ENCODE data around the gene LRRC8A.
"Not testable (repeated sequence)": the region's sequence is repeated elsewhere in the genome, so short reads cannot be mapped to it uniquely, and the experiment has no call there.

LRRC8A gene

DNA sequence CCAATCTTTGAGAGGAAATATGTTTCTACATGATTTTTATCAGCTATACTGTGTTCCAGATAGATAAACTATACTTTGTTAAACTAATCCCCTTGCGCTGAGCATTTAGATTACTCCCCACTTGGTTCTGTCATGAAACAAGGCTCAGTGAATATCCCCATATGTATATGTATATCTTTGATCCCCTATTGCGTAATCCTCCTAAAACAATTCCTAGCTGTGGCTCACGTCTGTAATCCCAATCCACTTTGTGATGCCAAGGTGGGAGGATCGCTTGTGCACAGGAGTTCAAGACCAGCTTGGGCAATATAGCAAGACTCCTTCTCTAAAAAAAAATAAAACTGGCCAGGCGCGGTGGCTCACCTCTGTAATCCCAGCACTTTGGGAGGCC, 41.6 kb downstream of the LRRC8A start:
- no peak for DNase-seq

DNA sequence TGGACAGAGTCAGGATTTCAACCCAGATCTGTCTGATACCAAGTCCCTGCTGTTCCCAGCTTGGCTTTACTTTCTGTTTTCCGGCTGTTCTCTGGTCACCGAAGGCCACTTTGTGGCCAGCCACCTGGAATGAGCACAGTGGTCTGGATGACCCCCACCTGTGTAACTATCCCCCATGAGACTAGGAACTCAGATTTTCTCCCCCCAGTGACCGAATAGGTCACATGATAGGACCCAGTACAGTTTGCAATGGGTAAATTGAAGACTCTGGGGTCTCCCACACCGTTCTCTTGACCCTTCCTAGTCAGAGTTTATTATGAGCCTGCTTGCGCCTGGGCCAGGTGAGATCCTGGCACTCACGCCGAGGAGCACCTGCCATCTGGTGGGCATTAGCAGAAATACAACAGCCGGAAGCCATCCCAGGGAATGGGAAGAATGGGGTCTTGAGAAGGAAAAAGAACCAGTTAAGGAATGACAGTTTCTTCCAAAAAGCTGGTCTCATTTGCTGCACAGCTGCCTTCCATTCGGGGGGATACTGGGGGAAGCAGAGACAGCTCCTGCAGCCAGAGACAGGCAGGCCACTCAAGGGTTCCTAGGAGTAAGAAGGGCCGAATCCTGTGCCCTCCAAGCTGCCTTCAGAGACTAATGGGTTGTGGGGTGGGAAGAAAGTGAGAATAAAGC, 45.9 kb downstream of the LRRC8A start:
- peak; percentile 60 for DNase-seq

DNA sequence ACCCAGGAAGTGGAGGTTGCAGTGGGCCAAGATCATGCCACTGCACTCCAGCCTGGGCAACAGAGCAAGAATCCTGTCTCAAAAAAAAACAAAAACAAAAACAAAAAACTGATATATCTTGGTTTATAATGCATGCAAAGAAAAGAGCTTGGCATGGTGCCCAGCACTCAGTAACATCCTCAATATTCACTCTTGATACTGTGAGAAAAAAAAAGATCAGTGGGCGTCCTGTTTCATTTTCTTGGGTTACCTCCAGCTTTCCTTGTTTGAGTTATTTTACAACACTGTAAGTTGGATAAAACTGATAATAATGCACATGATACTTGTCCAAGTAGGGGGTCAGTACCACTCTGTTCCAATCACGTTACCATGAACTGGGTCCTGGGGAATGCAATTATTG, 46.7 kb downstream of the LRRC8A start:
- DNase-seq, result no peak

DNA sequence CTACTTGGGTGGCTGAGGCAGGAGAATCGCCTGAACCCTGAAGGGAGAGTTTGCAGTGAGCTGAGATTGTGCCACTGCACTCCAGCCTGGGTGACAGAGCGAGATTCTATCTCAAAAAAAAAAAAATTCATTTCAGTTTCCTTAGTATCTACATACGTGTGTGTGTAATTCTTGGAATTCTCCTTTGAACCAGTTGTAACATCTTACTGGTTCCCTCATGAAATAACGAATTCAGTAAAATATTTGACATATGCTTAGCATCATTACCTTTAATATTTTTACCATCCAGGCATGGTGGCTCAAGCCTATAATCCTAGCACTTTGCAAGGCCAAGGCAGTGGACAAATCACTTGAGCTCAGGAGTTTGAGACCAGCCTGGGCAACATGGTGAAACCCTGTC, 47.6 kb downstream of the LRRC8A start:
- DNase-seq, result no peak

DNA sequence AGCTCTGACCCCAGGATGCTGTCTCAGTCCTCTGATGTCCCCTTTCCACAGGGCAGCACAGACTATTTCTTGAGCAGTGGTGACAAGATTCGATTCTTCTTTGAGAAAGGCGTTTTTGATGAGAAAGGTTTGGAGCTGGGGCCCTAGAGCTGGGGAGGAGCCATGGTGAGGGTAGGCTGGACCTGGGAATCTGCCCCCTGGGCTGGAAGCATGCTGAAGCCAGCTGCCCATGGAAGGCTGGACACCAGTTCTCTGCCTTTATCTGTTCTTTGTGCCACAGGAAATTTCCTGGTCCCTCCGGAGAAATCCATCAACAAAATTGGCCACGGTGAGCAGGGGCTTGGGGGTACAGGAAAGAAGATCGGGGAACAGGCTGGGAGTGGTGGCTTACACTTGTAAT, 51.8 kb downstream of the LRRC8A start:
- no peak for DNase-seq

DNA sequence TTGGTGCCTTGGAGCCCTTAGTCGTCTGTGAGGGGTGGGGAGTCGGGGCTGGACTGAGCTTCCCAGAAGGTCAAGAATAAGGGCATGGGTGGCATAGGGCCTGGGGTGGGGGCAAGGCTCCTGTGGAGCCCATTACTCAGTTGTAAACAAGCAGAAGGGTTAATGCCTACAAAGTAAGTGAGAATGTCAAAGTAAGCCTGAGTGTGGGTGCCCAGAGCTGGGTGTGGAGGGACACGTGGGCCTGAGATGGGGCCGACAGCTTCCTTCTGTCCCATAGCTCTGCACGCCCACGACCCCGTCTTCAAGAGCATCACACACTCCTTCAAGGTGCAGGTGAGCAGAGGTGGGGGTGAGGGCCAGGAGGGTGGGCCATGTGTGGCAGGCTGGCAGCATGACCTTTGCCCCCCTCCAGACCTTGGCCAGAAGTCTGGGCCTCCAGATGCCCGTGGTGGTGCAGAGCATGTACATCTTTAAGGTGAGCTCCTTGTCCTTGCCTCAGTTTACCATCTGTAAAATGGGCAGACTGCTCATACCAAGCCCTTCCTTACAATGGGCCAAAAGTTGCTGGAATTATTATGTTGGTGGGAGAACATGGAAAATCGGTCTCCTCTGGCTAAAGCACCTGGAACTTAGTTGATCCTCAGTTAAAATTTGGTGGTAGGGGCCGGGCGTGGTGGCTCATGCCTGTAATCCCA, 54.4 kb downstream of the LRRC8A start:
- no peak for DNase-seq

DNA sequence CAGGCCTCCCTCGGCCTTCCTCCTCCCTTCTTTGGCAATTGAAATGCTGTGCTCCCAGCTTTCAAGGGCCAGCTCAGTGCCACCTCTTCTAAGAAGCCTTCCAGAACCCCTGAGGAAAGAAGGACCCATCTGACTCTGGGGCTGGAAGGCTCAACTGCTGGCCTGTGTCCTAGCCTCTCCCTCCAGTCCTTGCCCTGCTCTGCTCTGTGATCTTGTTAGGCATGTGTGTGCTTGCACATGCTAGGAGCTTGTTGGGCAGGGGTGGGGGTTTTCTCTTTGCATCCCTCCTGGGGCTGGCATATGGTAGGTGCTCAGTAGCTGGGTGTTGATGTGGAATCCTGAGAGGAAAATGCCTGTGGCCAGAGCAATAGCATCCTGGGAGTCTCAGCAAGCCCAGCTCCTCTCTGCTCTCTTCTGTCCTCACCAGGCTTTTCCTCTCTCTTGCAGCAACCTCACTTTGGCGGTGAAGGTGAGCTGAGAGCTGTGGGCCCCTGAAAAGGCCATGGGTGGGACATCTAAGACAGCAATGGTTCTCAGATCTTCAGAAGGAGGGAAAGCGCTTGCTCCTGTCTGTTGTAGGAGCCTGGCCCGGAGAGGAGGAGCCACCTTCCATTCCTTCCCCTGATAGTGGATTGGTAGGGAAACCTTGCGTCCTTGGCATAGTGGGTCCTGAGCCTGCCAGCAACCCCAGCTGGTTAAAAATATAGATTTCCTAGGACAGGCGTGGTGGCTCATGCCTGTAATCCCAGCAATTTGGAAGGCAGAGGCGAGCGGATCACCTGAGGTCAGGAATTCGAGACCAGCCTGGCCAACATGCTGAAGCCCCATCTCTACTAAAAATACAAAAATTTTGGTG, 55.6 kb downstream of the LRRC8A start:
- no peak for DNase-seq

DNA sequence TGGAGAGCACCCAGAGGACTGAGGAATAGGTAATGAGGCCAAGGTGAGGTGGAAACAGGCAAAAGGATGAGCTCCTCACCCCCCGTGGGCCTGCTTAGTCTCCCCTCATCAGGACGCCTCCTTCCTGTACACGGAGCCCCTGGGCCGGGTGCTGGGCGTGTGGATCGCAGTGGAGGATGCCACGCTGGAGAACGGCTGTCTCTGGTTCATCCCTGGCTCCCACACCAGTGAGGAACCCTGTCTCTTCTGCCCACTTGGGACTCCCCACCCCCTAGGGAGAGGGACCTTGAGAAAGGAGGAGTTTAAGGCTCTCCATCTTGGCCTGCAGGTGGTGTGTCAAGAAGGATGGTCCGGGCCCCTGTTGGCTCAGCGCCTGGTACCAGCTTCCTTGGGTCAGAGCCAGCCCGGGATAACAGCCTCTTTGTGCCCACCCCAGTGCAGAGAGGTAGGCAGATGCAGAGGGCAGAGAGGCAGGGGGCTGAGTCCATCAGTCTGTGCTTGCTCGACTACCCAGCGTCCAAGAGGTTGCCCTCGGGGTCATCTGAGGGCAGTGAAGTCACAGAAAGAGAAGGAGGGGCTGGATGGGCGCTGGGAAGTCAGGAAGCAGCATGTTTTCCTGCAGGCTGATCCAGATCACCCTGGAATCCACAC, 58.5 kb downstream of the LRRC8A start:
- no peak for DNase-seq

DNA sequence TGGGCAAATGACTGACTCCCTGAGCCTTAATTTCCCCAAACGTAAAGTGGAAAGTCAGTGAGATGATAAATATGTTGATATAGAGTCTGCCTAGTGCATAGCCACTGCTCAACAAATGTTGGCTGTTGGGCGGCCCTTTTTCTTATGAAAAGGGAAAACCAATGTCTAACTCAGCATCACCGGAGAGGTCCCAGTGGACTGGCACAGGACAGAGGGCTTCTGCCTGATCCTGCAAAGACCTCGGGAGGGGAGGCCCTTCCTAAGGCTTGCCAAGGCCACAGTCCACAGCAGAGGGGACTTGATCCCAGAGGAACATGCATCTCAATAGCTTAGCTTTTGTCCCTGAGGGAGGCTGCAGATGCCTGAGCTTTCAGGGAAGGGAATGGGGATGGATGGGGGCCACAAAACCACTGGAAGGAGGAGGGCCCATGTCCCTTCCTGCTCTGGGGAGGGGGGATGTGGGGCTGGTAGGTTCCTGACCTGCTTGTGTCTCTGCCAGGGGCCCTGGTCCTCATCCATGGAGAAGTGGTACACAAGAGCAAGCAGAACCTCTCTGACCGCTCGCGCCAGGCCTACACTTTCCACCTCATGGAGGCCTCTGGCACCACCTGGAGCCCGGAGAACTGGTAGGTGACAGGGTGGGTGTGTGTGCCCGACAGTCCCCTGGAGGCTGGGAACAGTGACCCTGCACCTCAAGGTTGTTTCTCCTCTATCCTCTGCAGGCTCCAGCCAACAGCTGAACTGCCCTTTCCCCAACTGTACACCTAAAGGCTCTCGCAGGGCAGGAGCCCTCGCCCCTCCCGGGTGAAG, 59.2 kb downstream of the LRRC8A start:
- no peak for DNase-seq

DNA sequence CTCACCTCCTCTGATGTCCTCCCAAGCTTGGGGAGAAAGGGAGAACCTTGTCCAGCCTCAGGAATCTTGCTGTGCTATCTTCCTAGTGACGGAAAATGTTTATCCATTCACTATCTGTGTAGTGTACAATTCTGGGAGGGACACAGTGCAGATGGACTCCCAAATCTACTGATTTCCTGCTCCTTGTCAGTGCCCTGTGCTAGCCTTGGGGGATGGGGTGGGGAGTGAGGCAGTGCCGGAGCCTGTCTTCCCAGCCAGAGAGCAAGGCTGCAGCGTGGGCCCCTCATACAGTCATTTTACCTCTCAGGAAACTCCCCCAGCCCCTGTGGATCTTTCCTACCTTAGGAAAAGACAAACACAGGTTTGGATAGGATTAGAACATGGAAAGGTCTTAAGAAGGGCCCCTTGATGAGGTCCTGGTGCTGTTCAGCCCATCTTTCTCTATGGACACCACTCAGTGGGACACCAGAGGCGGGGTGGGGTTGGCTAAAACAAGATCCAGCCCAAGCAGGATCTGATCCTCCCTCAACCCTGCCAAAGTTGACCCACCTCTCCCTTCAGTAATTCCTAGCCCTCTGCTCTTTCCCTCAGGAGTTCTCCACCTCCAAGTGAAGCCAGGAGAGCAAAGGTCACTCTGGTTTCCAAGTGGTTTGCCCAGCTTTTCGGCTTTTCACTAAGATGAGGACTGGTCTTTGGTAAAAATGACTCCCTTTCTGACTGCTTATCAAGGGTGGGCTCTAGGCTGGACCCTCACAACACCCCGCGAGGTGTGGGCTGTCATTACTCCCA, 62.1 kb downstream of the LRRC8A start:
- DNase-seq, result no peak

DNA sequence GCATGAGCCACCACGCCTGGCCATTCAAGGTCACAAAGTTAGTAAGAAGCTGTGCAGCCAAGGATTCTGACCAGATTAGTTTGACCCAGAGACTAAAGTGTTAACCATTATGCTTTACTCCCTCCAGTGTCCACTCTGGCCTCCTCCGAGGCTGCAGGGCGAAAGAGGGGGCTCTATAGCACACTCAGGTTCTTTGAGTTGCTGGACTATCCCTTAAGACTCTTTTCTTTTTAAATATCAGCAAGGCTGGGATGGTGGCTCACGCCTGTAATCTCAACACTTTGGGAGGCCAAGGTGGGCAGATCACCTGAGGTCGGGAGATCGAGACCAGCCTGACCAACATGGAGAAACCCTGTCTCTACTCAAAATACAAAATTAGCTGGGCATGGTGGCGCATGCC, 63.0 kb downstream of the LRRC8A start:
- DNase-seq, result not testable (repeated sequence)

DNA sequence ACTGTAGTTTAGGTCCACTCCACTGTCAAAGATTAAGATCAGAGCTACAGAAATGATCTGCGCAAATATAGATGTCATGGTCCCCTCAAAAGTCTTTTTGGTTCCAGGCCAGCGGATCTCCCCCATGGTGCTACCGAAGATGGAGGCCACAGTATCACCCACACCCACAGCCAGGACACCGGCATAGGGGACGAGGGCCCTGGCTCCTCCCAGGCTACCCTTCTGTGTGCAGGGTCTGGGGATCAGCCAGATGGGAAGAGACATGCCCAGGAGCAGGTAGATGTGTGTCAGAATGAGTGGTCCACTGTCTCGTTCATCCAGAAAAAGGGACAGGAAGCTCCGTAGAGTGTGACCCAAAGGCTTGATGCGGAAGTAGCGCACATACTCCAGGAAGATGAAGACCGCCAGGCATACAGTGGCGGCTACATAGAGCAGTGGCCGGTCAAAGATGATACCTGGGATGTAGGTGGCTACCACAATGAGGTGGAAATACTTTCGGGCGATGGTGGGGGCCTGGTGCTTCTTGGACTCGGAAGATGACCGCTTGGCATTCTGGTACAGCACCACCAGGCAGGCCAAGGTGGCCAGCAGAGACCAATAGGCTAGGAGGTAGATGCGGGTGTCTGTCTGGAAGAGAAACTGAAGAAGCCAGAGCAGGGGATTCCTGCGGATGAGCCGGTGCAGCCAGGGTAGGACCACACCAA, 64.0 kb downstream of the LRRC8A start:
- DNase-seq, result no peak

DNA sequence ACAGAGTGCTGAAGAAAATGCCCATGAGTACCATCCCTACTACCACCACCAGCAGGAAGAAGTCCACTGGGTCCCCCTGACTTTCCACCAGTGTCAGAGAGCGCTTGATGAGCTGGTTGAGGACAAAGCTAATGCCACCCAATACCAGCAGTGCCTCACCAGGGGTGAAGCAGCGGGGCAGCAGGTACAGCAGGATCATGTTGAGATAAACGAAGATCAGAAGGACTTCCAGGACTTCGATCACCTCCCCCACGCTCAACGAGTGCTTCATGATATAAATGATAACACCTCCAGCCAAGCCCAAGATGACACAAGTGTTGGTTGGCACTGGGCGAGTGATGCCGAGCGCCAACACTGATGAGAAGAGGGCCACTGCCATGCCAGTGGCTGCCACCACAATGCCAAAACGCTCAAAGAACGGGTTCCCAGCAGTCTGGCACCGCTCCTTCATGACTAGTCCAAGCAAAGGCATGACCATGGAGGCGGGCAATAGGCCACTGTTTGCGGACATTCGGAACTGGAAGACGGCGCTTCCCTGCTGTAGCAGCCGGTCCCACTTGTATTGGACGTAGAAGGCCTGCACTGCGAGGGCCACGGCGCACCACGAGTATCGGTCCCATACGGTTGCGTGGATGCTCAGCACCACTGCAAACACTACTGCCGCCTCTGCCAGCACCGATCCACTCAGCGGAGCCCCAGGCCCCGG, 64.8 kb downstream of the LRRC8A start:
- DNase-seq, result peak; percentile 26

DNA sequence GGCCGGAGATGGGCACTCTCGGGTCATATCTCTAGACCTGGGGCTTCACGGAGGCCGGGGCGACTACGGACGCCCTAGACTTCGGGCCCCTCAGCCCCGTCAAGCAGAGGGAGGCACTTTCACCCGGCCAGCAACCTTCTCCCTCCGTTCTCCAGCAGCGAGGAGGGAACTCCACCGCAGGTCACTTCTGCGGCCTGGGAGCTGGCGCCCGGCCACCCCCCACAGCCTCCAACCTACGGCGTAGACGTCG, 65.3 kb downstream of the LRRC8A start:
- no peak for DNase-seq

DNA sequence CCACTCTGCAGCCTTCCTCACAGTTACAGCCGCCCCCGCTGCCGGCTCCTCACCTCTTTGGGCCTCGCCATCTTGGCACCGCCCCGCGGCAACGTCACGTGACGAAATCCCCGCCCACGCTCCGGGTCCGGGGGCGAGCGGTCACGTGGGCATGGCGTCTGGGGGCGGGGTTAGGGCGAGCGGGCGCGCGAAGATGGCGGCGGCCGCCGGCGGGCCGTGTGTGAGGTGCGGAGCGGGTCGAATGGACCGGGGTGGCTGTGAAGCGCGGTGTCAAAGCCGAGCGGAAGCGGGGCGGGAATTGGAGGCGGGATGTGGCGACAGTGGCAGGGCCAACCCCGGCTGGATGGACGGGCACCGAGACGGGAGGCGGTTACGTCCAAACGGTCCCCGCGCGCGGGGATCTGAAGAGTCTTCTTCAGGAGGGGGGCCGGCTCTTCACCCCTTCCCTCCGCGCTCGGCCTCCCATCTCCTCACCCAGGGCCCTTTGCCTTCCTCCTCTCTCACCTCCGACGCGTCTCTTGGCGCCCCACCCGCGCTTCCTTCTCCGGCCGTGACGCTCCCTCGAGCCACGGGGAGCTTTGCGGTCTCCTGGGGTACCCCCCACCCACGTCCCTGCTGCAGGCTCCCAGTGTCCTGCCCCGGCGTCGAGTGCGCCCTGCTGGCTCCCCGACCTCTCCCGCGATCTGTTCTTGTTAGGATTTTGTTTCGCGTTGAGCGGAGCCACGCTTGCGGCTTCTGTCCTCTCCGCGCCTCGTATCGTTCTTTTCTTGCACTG, 65.8 kb downstream of the LRRC8A start, which contains the start of the genes DOLK and NUP188:
Gene DOLK (minus strand): TSS at position 77 of the 775 bp plus-strand sequence. CDS start 300 bp downstream, outside the sequence.
Gene NUP188 (plus strand): TSS at position 173 of the 775 bp plus-strand sequence. CDS start 21 bp downstream, at position 194.
- peak; percentile 98 for DNase-seq

DNA sequence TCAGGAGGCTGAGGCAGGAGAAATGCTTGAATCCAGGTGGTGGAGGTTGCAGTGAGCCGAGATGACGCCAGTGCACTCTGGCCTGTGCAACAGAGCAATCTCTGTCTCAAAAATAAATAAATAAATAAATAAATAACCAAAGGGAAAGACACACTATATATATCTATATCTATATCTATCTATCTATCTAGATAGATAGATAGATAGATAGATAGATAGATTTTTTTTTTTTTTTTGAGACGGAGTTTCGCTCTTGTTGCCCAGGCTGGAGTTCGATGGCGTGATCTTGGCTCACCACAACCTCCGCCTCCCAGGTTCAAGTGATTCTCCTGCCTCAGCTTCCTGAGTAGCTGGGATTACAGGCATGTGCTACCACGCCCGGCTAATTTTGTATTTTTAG, 79.5 kb downstream of the LRRC8A start:
- not testable (repeated sequence) for DNase-seq

All from NCI-H345 (cell line).